NT2/D1 (cell line): ENCODE data around the gene ARF5.

Experiments
- YY1 ChIP-seq: IDR thresholded peaks from 2 replicates; pipeline ENCODE4 v1.6.1; 2011; ENCODE audit not compliant: insufficient read length, insufficient read depth
- ZNF274 ChIP-seq: IDR thresholded peaks from 2 replicates; pipeline ENCODE4 v1.6.1; 2011; ENCODE audit warnings: mild to moderate bottlenecking, low read depth, low read length

DNA sequence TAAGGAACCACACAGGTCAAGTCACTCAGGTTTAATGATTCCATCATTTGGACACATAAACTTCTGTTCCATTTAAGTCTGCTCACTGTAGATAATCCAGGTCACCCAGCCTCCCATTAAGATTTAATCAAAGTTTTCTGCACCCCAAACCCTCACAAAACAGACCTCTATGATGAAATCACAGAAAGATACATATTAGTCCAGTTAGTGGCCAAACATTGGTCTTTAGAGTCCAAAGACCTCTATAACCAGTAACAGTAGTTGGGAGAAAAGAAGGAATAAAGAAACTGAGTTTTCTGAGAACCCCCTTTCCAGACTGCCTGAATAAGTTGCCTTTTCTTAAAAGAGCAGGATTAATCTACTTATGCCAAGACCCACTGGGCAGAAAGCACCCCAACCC lies 7.6 kb upstream of the ARF5 start:
- TF ChIP-seq ZNF274 (no peak), YY1 (no peak)
